Measurements from ENCODE around the gene U2SURP. TPM values are rescaled to one million over a fixed set of nuclear protein-coding genes. Genes with fewer than 3 reads are reported as not detected.

Gene U2SURP
- total RNA-seq, 4 donors from 2014 or later = 92.4 to 104 (median 95.6) TPM

DNA sequence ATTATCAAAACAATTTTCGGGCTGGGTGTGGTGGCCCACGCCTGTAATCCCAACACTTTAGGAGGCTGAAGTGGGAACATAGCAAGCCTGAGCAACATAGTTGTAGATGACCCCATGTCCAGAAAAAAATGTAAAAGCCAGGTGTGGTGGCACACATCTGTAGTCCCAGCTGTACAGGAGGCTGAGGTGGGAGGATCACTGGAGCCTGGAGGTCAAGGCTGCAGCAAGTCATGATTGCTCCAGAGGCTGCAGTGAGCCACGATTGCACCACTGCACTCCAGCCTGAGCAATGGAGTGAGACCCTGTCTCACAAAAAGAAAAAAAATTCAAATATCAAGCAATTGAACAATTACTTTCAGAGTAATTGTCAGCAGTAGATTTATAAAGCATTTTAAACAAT is 29.9 kb upstream of the U2SURP start:
- 77 to 86% methylated on average over 3 of the region's 3 CpGs for WGBS, 2 donors
- H3K27me3 ChIP-seq = peaks cover 0 to 1% of the 10 kb centered on the region in 2 donors
- H3K36me3 ChIP-seq = no peaks in the 10 kb centered on the region
- H3K9me3 ChIP-seq = no peaks in the 10 kb centered on the region
- peaks cover 0 to under 1% (median 0%) of the 10 kb centered on the region in 4 donors for H3K4me1 ChIP-seq
- TF ChIP-seq POLR2A (IDR thresholded peaks at IDR 0.05) (no peak), EP300 (IDR thresholded peaks at IDR 0.05) (no peak), CTCF (IDR thresholded peaks at IDR 0.05) (no peak)
- DNase-seq (ENCODE audit: low spot score in 2 of 2) = no peak
- H3K27ac ChIP-seq = no peak overlapping the region
- H3K4me3 ChIP-seq = no peak overlapping the region

- DNase-seq (ENCODE audit: low spot score in 2 of 2) = no peak
- H3K4me3 ChIP-seq = no peak overlapping the region
- no peak overlapping the region for H3K27ac ChIP-seq
- peaks cover 0 to 5% (median 0%) of the 10 kb centered on the region in 4 donors for H3K4me1 ChIP-seq
- no peaks in the 10 kb centered on the region for H3K9me3 ChIP-seq
- TF ChIP-seq CTCF (IDR thresholded peaks at IDR 0.05) = no peak
- TF ChIP-seq EP300 (IDR thresholded peaks at IDR 0.05) = no peak
- TF ChIP-seq POLR2A (IDR thresholded peaks at IDR 0.05) = no peak
- no peaks in the 10 kb centered on the region for H3K27me3 ChIP-seq
- WGBS, 2 donors = 75 to 78% methylated on average over 5 to 7 of the region's 7 CpGs
- H3K36me3 ChIP-seq = no peaks in the 10 kb centered on the region
Observed at GRCh38 chr3:142972092-142972753, 29.1 kb upstream of the U2SURP start.

GRCh38 chr3:142973217-142974009 is 28.0 kb upstream of the U2SURP start:
- no peak overlapping the region for H3K4me3 ChIP-seq
- TF ChIP-seq POLR2A (IDR thresholded peaks at IDR 0.05) (no peak), CTCF (IDR thresholded peaks at IDR 0.05) (no peak), EP300 (IDR thresholded peaks at IDR 0.05) (no peak)
- WGBS, 2 donors = 74 to 79% methylated on average over 7 to 8 of the region's 8 CpGs

GRCh38 chr3:142975316-142975995 is 25.9 kb upstream of the U2SURP start:
- WGBS, 2 donors = 90 to 91% methylated on average over 4 of the region's 4 CpGs
- H3K27ac ChIP-seq = no peak overlapping the region
- peaks cover 0 to 5% (median 0%) of the 10 kb centered on the region in 4 donors for H3K4me1 ChIP-seq
- no peak for DNase-seq (ENCODE audit: low spot score in 2 of 2)
- no peaks in the 10 kb centered on the region for H3K36me3 ChIP-seq
- no peak overlapping the region for H3K4me3 ChIP-seq
- H3K27me3 ChIP-seq = peaks cover 0 to 4% of the 10 kb centered on the region in 2 donors
- no peak for TF ChIP-seq EP300 (IDR thresholded peaks at IDR 0.05)
- TF ChIP-seq CTCF (IDR thresholded peaks at IDR 0.05) = no peak
- TF ChIP-seq POLR2A (IDR thresholded peaks at IDR 0.05) = no peak
- H3K9me3 ChIP-seq = no peaks in the 10 kb centered on the region

More at GRCh38 chr3:142973217-142974009, 28.0 kb upstream of the U2SURP start:
- H3K36me3 ChIP-seq = no peaks in the 10 kb centered on the region
- no peak overlapping the region for H3K27ac ChIP-seq
- no peaks in the 10 kb centered on the region for H3K9me3 ChIP-seq
- H3K27me3 ChIP-seq = no peaks in the 10 kb centered on the region
- no peak for DNase-seq (ENCODE audit: low spot score in 2 of 2)
- H3K4me1 ChIP-seq = peaks cover 0 to 5% (median 0%) of the 10 kb centered on the region in 4 donors
